ENCODE data around the gene ADH6. TPM values are rescaled to one million over a fixed set of nuclear protein-coding genes. Genes with fewer than 3 reads are reported as not detected.
"Not testable (repeated sequence)": the region's sequence is repeated elsewhere in the genome, so short reads cannot be mapped to it uniquely, and the experiment has no call there.

ADH6 gene
- total and polyA plus RNA-seq, 2 of the 13 experiments (the other 11 are each of a cell fraction or from before 2014, with no cell fraction given): 39.8 to 73.9 TPM

GRCh38 chr4:99233397-99233796 is 14.4 kb upstream of the ADH6 start:
- H3K9me3 ChIP-seq (ENCODE audit: low read length); DNase-seq (ENCODE audit: low spot score); in situ Hi-C loops (cut with HindIII; ENCODE audit: extremely low pct_ligation_motif_present, low pct_unique_long_range_greater_than_20kb); CTCF ChIA-PET (ENCODE audit: low intra/inter-chr PET ratio, low total read pairs); BruUV-seq (replicated peaks); H3K27ac ChIP-seq (ENCODE audit: extremely low read length, insufficient read depth, low read length); POLR2A ChIA-PET; H3K36me3 ChIP-seq (replicated peaks in 1 of 2; ENCODE audit: control insufficient read depth in 1 of 2, insufficient read depth in 2 of 2, low read length in 2 of 2); H4K20me1 ChIP-seq (ENCODE audit: insufficient read depth, low read length); H2AFZ ChIP-seq (ENCODE audit: low read length); ATAC-seq; H3K79me2 ChIP-seq (ENCODE audit: insufficient read depth, low read length); H3K4me3 ChIP-seq (replicated peaks in 1 of 3; ENCODE audit: insufficient read depth in 1 of 3, low read depth in 2 of 3, low read length in 3 of 3); FAIRE-seq; intact Hi-C loops (cut with micrococcal nuclease; ENCODE audit: unreplicated experiment); H3K27me3 ChIP-seq (ENCODE audit: control insufficient read depth in 1 of 2, insufficient read depth in 2 of 2, low read length in 2 of 2); H3K9ac ChIP-seq (ENCODE audit: insufficient read depth, low read depth, low read length); H3K4me2 ChIP-seq (ENCODE audit: low read depth, low read length): not testable (repeated sequence)
- peaks cover 17% of the 10 kb centered on the region for H3K4me1 ChIP-seq (ENCODE audit: insufficient read depth, low read length)
- 98% methylated on average over 2 of the region's 2 CpGs for WGBS (ENCODE audit: low lambda C conversion rate)

- H3K36me3 ChIP-seq (replicated peaks in 1 of 2; ENCODE audit: control insufficient read depth in 1 of 2, insufficient read depth in 2 of 2, low read length in 2 of 2); H3K27ac ChIP-seq (ENCODE audit: extremely low read length, insufficient read depth, low read length); CTCF ChIA-PET (ENCODE audit: low intra/inter-chr PET ratio, low total read pairs); FAIRE-seq; H3K27me3 ChIP-seq (ENCODE audit: control insufficient read depth in 1 of 2, insufficient read depth in 2 of 2, low read length in 2 of 2); H3K9ac ChIP-seq (ENCODE audit: insufficient read depth, low read depth, low read length); in situ Hi-C loops (cut with HindIII; ENCODE audit: extremely low pct_ligation_motif_present, low pct_unique_long_range_greater_than_20kb); H3K9me3 ChIP-seq (ENCODE audit: low read length); H4K20me1 ChIP-seq (ENCODE audit: insufficient read depth, low read length); ATAC-seq; DNase-seq (ENCODE audit: low spot score); BruUV-seq (replicated peaks); H3K4me2 ChIP-seq (ENCODE audit: low read depth, low read length); intact Hi-C loops (cut with micrococcal nuclease; ENCODE audit: unreplicated experiment); H2AFZ ChIP-seq (ENCODE audit: low read length); H3K79me2 ChIP-seq (ENCODE audit: insufficient read depth, low read length); H3K4me3 ChIP-seq (replicated peaks in 1 of 3; ENCODE audit: insufficient read depth in 1 of 3, low read depth in 2 of 3, low read length in 3 of 3): not testable (repeated sequence)
- POLR2A ChIA-PET: interaction anchor here (1.3 kb wide), 1 partner anchor 10 kb away, joined by 4 read pairs; the partner anchor contains the start of gene ADH6
- peaks cover 11% of the 10 kb centered on the region for H3K4me1 ChIP-seq (ENCODE audit: insufficient read depth, low read length)
- WGBS (ENCODE audit: low lambda C conversion rate): 24% methylated on average over 1 of the region's 1 CpG
Observed at GRCh38 chr4:99228706-99229105, 9.7 kb upstream of the ADH6 start.

- H3K27ac ChIP-seq (ENCODE audit: extremely low read length, insufficient read depth, low read length); H3K9ac ChIP-seq (ENCODE audit: insufficient read depth, low read depth, low read length); H3K79me2 ChIP-seq (ENCODE audit: insufficient read depth, low read length); intact Hi-C loops (cut with micrococcal nuclease; ENCODE audit: unreplicated experiment); ATAC-seq; POLR2A ChIA-PET; H3K4me3 ChIP-seq (replicated peaks in 1 of 3; ENCODE audit: insufficient read depth in 1 of 3, low read depth in 2 of 3, low read length in 3 of 3); H3K9me3 ChIP-seq (ENCODE audit: low read length); H3K4me2 ChIP-seq (ENCODE audit: low read depth, low read length); CTCF ChIA-PET (ENCODE audit: low intra/inter-chr PET ratio, low total read pairs); BruUV-seq (replicated peaks); H3K36me3 ChIP-seq (replicated peaks in 1 of 2; ENCODE audit: control insufficient read depth in 1 of 2, insufficient read depth in 2 of 2, low read length in 2 of 2); in situ Hi-C loops (cut with HindIII; ENCODE audit: extremely low pct_ligation_motif_present, low pct_unique_long_range_greater_than_20kb); H3K27me3 ChIP-seq (ENCODE audit: control insufficient read depth in 1 of 2, insufficient read depth in 2 of 2, low read length in 2 of 2); H4K20me1 ChIP-seq (ENCODE audit: insufficient read depth, low read length); DNase-seq (ENCODE audit: low spot score); H2AFZ ChIP-seq (ENCODE audit: low read length); FAIRE-seq: not testable (repeated sequence)
- 85% methylated on average over 4 of the region's 4 CpGs for WGBS (ENCODE audit: low lambda C conversion rate)
- peaks cover 11% of the 10 kb centered on the region for H3K4me1 ChIP-seq (ENCODE audit: insufficient read depth, low read length)
Observed at GRCh38 chr4:99227646-99228045, 8.6 kb upstream of the ADH6 start.

Data from HepG2 (cell line).